Astrocyte (in vitro differentiated cells and primary cell): ENCODE results near the gene DHRS7B. TPM values are rescaled to one million over a fixed set of nuclear protein-coding genes. Genes with fewer than 3 reads are reported as not detected.

Experiments used
- DNase-seq: peaks from one replicate; pipeline ENCODE4 v3.0.0-alpha.2; 2010; ENCODE audit warnings: low read depth
- FAIRE-seq: peaks from 2 replicates; lab custom pipeline; 2011; peaks lifted over from hg19 to GRCh38; lab: Jason Lieb, UNC
- H2AFZ ChIP-seq: 2 replicates; pipeline ENCODE4 v1.6.0; 2012; ENCODE audit warnings: low read depth, low read length, inconsistent platforms
- H3K27ac ChIP-seq: 2 replicates; pipeline ENCODE4 v1.5.1; 2011; ENCODE audit warnings: low read depth, low read length, inconsistent platforms
- H3K27me3 ChIP-seq: 2 replicates; pipeline ENCODE4 v1.6.0; 2011; ENCODE audit warnings: low read length, inconsistent platforms; ENCODE audit not compliant: insufficient read depth
- H3K36me3 ChIP-seq: 2 replicates; pipeline ENCODE4 v1.5.1; 2011; ENCODE audit warnings: low read length, inconsistent platforms; ENCODE audit not compliant: insufficient read depth
- H3K4me1 ChIP-seq: 2 replicates; pipeline ENCODE4 v1.5.1; 2011; ENCODE audit warnings: low read length, inconsistent platforms; ENCODE audit not compliant: insufficient read depth
- H3K4me2 ChIP-seq: 2 replicates; pipeline ENCODE4 v1.6.0; 2012; ENCODE audit warnings: low read length, inconsistent platforms
- H3K4me3 ChIP-seq: 2 replicates; pipeline ENCODE4 v1.5.1; 2011; ENCODE audit warnings: low read depth, mild to moderate bottlenecking, low read length, inconsistent platforms; ENCODE audit not compliant: insufficient read depth
- H3K79me2 ChIP-seq: 2 replicates; pipeline ENCODE4 v1.6.0; 2012; ENCODE audit warnings: mild to moderate bottlenecking, low read length, inconsistent platforms; ENCODE audit not compliant: insufficient read depth
- H3K9ac ChIP-seq: 2 replicates; pipeline ENCODE4 v1.6.0; 2012; ENCODE audit warnings: mild to moderate bottlenecking, low read length, inconsistent platforms
- H3K9me3 ChIP-seq: 2 replicates; pipeline ENCODE4 v1.5.1; 2012; ENCODE audit warnings: low read depth, mild to moderate bottlenecking, low read length, inconsistent platforms; ENCODE audit not compliant: insufficient read depth
- H4K20me1 ChIP-seq: 2 replicates; pipeline ENCODE4 v1.6.0; 2012; ENCODE audit warnings: low read length, inconsistent platforms; ENCODE audit not compliant: insufficient read depth
- H3K27ac Mint-ChIP-seq: one replicate; pipeline ENCODE4 v1.8.0; 2021; ENCODE audit warnings: mild to moderate bottlenecking, mixed read lengths; ENCODE audit not compliant: unreplicated experiment
- H3K27me3 Mint-ChIP-seq: one replicate; pipeline ENCODE4 v1.8.0; 2021; ENCODE audit warnings: low read depth, mixed read lengths; ENCODE audit not compliant: unreplicated experiment
- H3K36me3 Mint-ChIP-seq: one replicate; pipeline ENCODE4 v1.8.0; 2021; ENCODE audit warnings: low read depth, mixed read lengths; ENCODE audit not compliant: unreplicated experiment
- H3K4me1 Mint-ChIP-seq: one replicate; pipeline ENCODE4 v1.8.0; 2021; ENCODE audit warnings: low read depth, mixed read lengths; ENCODE audit not compliant: unreplicated experiment
- H3K4me3 Mint-ChIP-seq: one replicate; pipeline ENCODE4 v1.8.0; 2021; ENCODE audit warnings: mild to moderate bottlenecking, moderate library complexity, mixed read lengths; ENCODE audit not compliant: unreplicated experiment
- H3K9me3 Mint-ChIP-seq: one replicate; pipeline ENCODE4 v1.8.0; 2021; ENCODE audit warnings: mild to moderate bottlenecking, mixed read lengths; ENCODE audit not compliant: unreplicated experiment
- EZH2 ChIP-seq: IDR thresholded peaks from 2 replicates; pipeline ENCODE4 v1.6.1; 2012; ENCODE audit warnings: mild to moderate bottlenecking, low read length, inconsistent platforms; ENCODE audit not compliant: insufficient read depth
- total RNA-seq: library from RNA; stranded (reverse); gene quantifications from 2 replicates; pipeline ENCODE4 v1.2.1, GENCODE V29; 2021
- TF ChIP-seq, protein P1 (sequence below): IDR thresholded peaks from 2 replicates; pipeline ENCODE4 v1.5.1; 2011; ENCODE audit warnings: low read depth, mild to moderate bottlenecking, inconsistent platforms, low read length, moderate library complexity; ENCODE audit not compliant: insufficient read depth

DHRS7B gene
- total RNA-seq, 1 donor from 2014 or later = 15.5 TPM

DNA sequence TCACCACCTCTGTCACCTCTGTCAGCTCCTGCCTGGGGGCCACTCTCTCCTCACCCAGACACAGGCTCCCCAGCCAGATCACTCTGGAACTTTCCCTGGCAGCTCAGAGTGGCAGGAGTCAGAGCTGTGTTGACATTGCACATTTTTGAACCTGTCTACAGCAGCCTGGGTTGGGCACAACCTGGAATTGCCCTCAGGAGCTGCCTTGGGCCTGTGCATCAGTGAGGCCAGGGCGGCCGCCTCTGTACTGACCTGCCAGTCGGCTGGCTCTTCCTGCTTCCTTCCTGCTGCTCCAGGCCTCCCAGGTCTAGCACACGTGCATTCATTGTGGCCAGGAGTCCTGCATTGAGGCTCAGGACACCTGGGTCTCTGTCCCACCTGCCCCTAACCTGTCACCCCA is 101.3 kb downstream of the DHRS7B start:
- no peak overlapping the region for H3K9ac ChIP-seq
- Mint-ChIP-seq H3K9me3 (peaks cover 2% of the 10 kb centered on the region), H3K36me3 (peaks cover 7% of the 10 kb centered on the region), H3K4me3 (no peak overlapping the region), H3K27me3 (no peaks in the 10 kb centered on the region), H3K4me1 (no peaks in the 10 kb centered on the region), H3K27ac (no peak overlapping the region)
- no peak overlapping the region for H3K27ac ChIP-seq
- FAIRE-seq = no peak
- DNase-seq = no peak
- no peak overlapping the region for H3K4me2 ChIP-seq
- H3K36me3 ChIP-seq = no peaks in the 10 kb centered on the region
- H4K20me1 ChIP-seq = peaks cover 6% of the 10 kb centered on the region
- TF ChIP-seq, protein P1, sequence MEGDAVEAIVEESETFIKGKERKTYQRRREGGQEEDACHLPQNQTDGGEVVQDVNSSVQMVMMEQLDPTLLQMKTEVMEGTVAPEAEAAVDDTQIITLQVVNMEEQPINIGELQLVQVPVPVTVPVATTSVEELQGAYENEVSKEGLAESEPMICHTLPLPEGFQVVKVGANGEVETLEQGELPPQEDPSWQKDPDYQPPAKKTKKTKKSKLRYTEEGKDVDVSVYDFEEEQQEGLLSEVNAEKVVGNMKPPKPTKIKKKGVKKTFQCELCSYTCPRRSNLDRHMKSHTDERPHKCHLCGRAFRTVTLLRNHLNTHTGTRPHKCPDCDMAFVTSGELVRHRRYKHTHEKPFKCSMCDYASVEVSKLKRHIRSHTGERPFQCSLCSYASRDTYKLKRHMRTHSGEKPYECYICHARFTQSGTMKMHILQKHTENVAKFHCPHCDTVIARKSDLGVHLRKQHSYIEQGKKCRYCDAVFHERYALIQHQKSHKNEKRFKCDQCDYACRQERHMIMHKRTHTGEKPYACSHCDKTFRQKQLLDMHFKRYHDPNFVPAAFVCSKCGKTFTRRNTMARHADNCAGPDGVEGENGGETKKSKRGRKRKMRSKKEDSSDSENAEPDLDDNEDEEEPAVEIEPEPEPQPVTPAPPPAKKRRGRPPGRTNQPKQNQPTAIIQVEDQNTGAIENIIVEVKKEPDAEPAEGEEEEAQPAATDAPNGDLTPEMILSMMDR = no peak
- H3K4me3 ChIP-seq = no peak overlapping the region
- H3K9me3 ChIP-seq = no peaks in the 10 kb centered on the region
- no peaks in the 10 kb centered on the region for H3K79me2 ChIP-seq
- no peaks in the 10 kb centered on the region for H3K27me3 ChIP-seq
- H2AFZ ChIP-seq = no peak overlapping the region
- H3K4me1 ChIP-seq = no peaks in the 10 kb centered on the region

DNA sequence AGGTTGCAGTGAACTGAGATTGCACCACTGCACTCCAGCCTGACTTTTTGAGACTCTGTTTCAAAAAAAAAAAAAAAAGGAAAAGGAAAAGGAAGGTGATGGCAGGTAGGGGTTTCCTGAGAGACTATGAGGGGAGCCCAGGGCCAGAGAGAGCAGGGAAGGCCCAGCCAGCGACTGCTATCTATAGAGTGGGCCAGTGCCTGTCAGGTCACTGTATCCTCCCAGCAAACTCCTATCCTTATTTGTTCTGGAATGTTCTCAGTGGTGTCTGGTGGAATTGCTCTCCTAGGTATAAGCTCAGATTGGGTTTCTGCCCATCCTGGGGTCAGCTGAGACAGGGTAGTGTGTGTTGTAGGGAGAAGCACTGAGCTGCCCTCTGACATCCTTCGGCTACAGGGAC is 102.1 kb downstream of the DHRS7B start:
- Histone ChIP-seq H3K27me3 (no peaks in the 10 kb centered on the region), H3K9me3 (no peaks in the 10 kb centered on the region), H3K4me2 (no peak overlapping the region), H3K4me3 (no peak overlapping the region), H4K20me1 (no peaks in the 10 kb centered on the region), H3K27ac (no peak overlapping the region), H3K9ac (no peak overlapping the region), H3K79me2 (no peaks in the 10 kb centered on the region), H2AFZ (no peak overlapping the region), H3K4me1 (no peaks in the 10 kb centered on the region), H3K36me3 (no peaks in the 10 kb centered on the region)
- Mint-ChIP-seq H3K27me3 (no peaks in the 10 kb centered on the region), H3K4me1 (no peaks in the 10 kb centered on the region), H3K4me3 (no peak overlapping the region), H3K9me3 (no peaks in the 10 kb centered on the region), H3K27ac (no peak overlapping the region), H3K36me3 (peaks cover 5% of the 10 kb centered on the region)
- DNase-seq (no peak), FAIRE-seq (no peak)
- no peak for TF ChIP-seq EZH2
- TF ChIP-seq, protein P1 = no peak

DNA sequence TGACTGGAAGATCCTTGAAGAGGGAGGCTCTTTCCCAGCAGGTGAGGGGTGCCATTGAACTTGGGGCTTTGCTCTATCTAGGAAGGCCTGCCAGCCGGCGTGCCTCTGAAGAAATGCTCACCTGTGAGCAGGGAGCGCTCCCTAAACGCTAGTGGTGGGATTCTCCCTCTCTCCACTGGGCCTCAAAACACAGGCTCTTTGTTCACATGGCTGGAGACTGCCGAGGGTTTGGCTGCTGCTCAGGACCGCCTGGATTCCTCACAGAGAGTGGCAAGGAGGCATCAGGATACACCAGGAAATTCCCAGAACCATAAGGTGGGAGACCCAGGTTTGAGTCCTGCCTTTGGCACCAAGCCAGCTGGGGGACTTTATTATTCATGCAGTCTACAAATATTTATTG is 104.8 kb downstream of the DHRS7B start:
- Mint-ChIP-seq H3K9me3 (no peaks in the 10 kb centered on the region), H3K36me3 (peaks cover 8% of the 10 kb centered on the region), H3K4me1 (peaks cover 4% of the 10 kb centered on the region), H3K27ac (no peak overlapping the region), H3K4me3 (no peak overlapping the region), H3K27me3 (no peaks in the 10 kb centered on the region)
- DNase-seq (no peak), FAIRE-seq (no peak)
- Histone ChIP-seq H4K20me1 (no peaks in the 10 kb centered on the region), H3K4me1 (no peaks in the 10 kb centered on the region), H3K36me3 (no peaks in the 10 kb centered on the region), H3K4me3 (no peak overlapping the region), H3K27ac (no peak overlapping the region), H3K9me3 (no peaks in the 10 kb centered on the region), H2AFZ (no peak overlapping the region), H3K79me2 (no peaks in the 10 kb centered on the region), H3K4me2 (no peak overlapping the region), H3K27me3 (no peaks in the 10 kb centered on the region), H3K9ac (no peak overlapping the region)
- no peak for TF ChIP-seq EZH2
